B cell (primary cell): Measurements from ENCODE around the gene ARHGAP22.

Experiments used
- EZH2 ChIP-seq: IDR thresholded peaks from 2 replicates; pipeline ENCODE4 v1.6.1; 2012; ENCODE audit warnings: borderline replicate concordance, low read depth, mild to moderate bottlenecking, moderate library complexity, low read length; ENCODE audit not compliant: insufficient read depth, poor library complexity, severe bottlenecking
- TF ChIP-seq, protein P1 (sequence below): fragments of 200-600 bp; IDR thresholded peaks from one replicate; pipeline ENCODE4 v1.8.0; 2022; ENCODE audit warnings: antibody characterized with exemption, mild to moderate bottlenecking

DNA sequence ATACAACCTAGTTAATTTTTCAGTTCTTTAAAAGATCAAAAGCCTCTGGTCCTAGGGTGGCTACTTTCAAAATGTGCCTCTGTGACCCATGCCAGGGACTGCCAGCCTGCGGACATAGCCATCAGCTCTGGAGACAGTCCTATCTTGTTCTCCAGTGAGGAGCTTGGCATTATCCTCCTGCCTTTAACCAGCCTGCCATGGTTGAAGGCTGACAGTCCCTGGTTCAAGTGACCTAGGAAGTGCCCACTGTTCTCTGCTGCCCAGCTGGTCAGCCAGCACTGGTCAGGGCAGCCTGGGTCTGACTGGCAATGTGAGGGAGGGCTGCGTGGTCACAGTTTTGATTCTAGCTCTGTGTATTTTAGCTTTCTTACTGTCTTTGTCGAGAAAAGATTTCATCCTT, 18.1 kb upstream of the ARHGAP22 start:
- TF ChIP-seq, protein P1, sequence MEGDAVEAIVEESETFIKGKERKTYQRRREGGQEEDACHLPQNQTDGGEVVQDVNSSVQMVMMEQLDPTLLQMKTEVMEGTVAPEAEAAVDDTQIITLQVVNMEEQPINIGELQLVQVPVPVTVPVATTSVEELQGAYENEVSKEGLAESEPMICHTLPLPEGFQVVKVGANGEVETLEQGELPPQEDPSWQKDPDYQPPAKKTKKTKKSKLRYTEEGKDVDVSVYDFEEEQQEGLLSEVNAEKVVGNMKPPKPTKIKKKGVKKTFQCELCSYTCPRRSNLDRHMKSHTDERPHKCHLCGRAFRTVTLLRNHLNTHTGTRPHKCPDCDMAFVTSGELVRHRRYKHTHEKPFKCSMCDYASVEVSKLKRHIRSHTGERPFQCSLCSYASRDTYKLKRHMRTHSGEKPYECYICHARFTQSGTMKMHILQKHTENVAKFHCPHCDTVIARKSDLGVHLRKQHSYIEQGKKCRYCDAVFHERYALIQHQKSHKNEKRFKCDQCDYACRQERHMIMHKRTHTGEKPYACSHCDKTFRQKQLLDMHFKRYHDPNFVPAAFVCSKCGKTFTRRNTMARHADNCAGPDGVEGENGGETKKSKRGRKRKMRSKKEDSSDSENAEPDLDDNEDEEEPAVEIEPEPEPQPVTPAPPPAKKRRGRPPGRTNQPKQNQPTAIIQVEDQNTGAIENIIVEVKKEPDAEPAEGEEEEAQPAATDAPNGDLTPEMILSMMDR: no peak
- no peak for TF ChIP-seq EZH2
